ENCODE measurements around the gene ARL4D. TPM values are rescaled to one million over a fixed set of nuclear protein-coding genes. Genes with fewer than 3 reads are reported as not detected.

ARL4D gene
- total and polyA plus RNA-seq, 2 of the 4 experiments (the other 2 are of a cell fraction) = 12.5 to 30.7 TPM

DNA sequence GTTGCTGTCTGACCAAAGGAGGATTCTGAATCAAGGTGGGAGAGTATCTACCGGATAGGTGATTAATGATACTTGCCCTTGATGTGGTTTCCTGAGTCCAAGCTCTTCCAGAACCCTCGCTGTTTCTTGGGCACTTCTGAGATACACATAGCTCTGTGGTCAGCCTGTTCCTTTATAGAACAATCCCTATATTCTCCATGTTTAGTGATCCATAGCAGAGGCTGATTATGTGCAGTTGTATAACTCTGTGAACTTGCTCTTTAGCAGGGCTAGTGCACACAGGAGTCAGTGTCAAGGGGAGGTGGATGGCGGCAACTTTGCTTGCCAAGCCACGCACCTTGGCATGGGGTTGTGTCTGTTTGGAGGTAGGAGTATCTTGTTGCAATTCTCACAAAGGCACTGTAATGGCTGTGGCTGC, 36.1 kb downstream of the ARL4D start:
- Histone ChIP-seq H3K9me3 (ENCODE audit: control insufficient read depth, insufficient read depth, low read length) (no peaks in the 10 kb centered on the region), H3K27ac (ENCODE audit: insufficient read depth, low read length) (no peak overlapping the region), H3K79me1 (ENCODE audit: low read depth in 1 of 2, low read length in 2 of 2) (no peaks in the 10 kb centered on the region), H2BK5ac (ENCODE audit: low read depth, low read length, poor library complexity, severe bottlenecking) (no peak overlapping the region), H3K4me2 (ENCODE audit: low read depth, low read length) (no peak overlapping the region), H4K5ac (ENCODE audit: low read depth, low read length) (no peak overlapping the region), H2AK5ac (ENCODE audit: low read depth, low read length) (0 out of 2 replicates have a peak overlapping the region, but pooled peaks have one; percentile 16), H3K9ac (ENCODE audit: low read depth, low read length) (no peak overlapping the region), H3K14ac (replicated peaks; ENCODE audit: low read depth, low read length) (no peak overlapping the region), H3K23ac (ENCODE audit: low read depth, low read length) (no peak overlapping the region), H4K20me1 (ENCODE audit: insufficient read depth, low read length) (no peaks in the 10 kb centered on the region), H3K36me3 (ENCODE audit: control insufficient read depth, insufficient read depth, low read length) (no peaks in the 10 kb centered on the region), H3K4me1 (ENCODE audit: control insufficient read depth, insufficient read depth, low read length) (peaks cover 9% of the 10 kb centered on the region), H2AK9ac (replicated peaks; ENCODE audit: low read depth, low read length, poor library complexity) (no peak overlapping the region), H4K91ac (ENCODE audit: insufficient read depth, low read depth, low read length) (no peak overlapping the region), H4K8ac (ENCODE audit: low read depth in 2 of 2, low read length in 2 of 2) (no peak overlapping the region), H2BK20ac (ENCODE audit: low read depth, low read length) (no peak overlapping the region), H3K27me3 (ENCODE audit: control insufficient read depth, insufficient read depth, low read length) (no peaks in the 10 kb centered on the region), H3K9me1 (ENCODE audit: insufficient read depth, low read length) (no peaks in the 10 kb centered on the region), H3K4me3 (ENCODE audit: insufficient read depth, low read depth, low read length) (no peak overlapping the region), H3K56ac (ENCODE audit: extremely low read depth, insufficient read depth, low read length) (no peak overlapping the region), H2BK120ac (ENCODE audit: low read depth, low read length) (no peak overlapping the region), H3K18ac (ENCODE audit: low read depth, low read length) (no peak overlapping the region), H3K4ac (ENCODE audit: low read depth, low read length) (no peak overlapping the region), H2AFZ (replicated peaks; ENCODE audit: low read length, poor library complexity) (no peak overlapping the region), H2BK15ac (ENCODE audit: low read depth, low read length) (no peak overlapping the region)
- BruUV-seq (replicated peaks) = no TSS peak
- dilution Hi-C loops (cut with HindIII; ENCODE audit: low sequenced_read_pairs, unreplicated experiment) = no loop called here
- in situ Hi-C loops (cut with MboI; ENCODE audit: low sequenced_read_pairs) = no loop called here
- CTCF ChIA-PET = no interaction called here
- POLR2A ChIA-PET (ENCODE audit: unreplicated experiment) = no interaction called here
- TF ChIP-seq CHD1 (IDR thresholded peaks at IDR 0.05; ENCODE audit: low read depth, low read length) = no peak
- TF ChIP-seq, protein P1, sequence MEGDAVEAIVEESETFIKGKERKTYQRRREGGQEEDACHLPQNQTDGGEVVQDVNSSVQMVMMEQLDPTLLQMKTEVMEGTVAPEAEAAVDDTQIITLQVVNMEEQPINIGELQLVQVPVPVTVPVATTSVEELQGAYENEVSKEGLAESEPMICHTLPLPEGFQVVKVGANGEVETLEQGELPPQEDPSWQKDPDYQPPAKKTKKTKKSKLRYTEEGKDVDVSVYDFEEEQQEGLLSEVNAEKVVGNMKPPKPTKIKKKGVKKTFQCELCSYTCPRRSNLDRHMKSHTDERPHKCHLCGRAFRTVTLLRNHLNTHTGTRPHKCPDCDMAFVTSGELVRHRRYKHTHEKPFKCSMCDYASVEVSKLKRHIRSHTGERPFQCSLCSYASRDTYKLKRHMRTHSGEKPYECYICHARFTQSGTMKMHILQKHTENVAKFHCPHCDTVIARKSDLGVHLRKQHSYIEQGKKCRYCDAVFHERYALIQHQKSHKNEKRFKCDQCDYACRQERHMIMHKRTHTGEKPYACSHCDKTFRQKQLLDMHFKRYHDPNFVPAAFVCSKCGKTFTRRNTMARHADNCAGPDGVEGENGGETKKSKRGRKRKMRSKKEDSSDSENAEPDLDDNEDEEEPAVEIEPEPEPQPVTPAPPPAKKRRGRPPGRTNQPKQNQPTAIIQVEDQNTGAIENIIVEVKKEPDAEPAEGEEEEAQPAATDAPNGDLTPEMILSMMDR (conservative IDR thresholded peaks at IDR 0.05; ENCODE audit: low read depth, low read length) = no peak
- TF ChIP-seq FOS (IDR thresholded peaks at IDR 0.05; ENCODE audit: low read depth, low read length) = no peak
- no peak for TF ChIP-seq RFX5 (IDR thresholded peaks at IDR 0.05; ENCODE audit: low read depth, low read length)
- TF ChIP-seq MAFK (IDR thresholded peaks at IDR 0.05; ENCODE audit: low read depth, low read length) = no peak
- no peak for TF ChIP-seq SMC3 (IDR thresholded peaks at IDR 0.05; ENCODE audit: low read depth, low read length)
- TF ChIP-seq MAZ (IDR thresholded peaks at IDR 0.05; ENCODE audit: borderline replicate concordance, low read depth, low read length) = no peak
- TF ChIP-seq RCOR1 (IDR thresholded peaks at IDR 0.05; ENCODE audit: insufficient replicate concordance, low read length) = no peak
- TF ChIP-seq CEBPB (IDR thresholded peaks at IDR 0.05; ENCODE audit: low read depth, low read length) = no peak
- TF ChIP-seq, protein P2, sequence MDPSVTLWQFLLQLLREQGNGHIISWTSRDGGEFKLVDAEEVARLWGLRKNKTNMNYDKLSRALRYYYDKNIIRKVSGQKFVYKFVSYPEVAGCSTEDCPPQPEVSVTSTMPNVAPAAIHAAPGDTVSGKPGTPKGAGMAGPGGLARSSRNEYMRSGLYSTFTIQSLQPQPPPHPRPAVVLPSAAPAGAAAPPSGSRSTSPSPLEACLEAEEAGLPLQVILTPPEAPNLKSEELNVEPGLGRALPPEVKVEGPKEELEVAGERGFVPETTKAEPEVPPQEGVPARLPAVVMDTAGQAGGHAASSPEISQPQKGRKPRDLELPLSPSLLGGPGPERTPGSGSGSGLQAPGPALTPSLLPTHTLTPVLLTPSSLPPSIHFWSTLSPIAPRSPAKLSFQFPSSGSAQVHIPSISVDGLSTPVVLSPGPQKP (IDR thresholded peaks at IDR 0.05; ENCODE audit: borderline replicate concordance, low read depth, low read length) = no peak
- no peak for TF ChIP-seq BHLHE40 (IDR thresholded peaks at IDR 0.05; ENCODE audit: low read depth, low read length)
- TF ChIP-seq RAD21 (IDR thresholded peaks at IDR 0.05; ENCODE audit: low read length) = no peak
- ATAC-seq (ENCODE audit: low read depth) (no peak), DNase-seq (no peak)
- intact Hi-C loops (cut with micrococcal nuclease) = no loop called here
- 63% methylated on average over 1 of the region's 4 CpGs; no CpG with 5 or more reads in 1 of the 2 experiments for WGBS, 2 experiments (ENCODE audit: extremely low coverage in 2 of 2, insufficient read length in 1 of 2)
